H9 (cell line): Measurements from ENCODE around the gene SNX17. TPM values are rescaled to one million over a fixed set of nuclear protein-coding genes. Genes with fewer than 3 reads are reported as not detected.
A peak's percentile ranks its signal among the peaks of the same experiment; 100 is the strongest.

ENCODE experiments used
- DNase-seq: peaks from one replicate; pipeline ENCODE4 v3.0.0-alpha.2; 2017
- H2AFZ ChIP-seq: one replicate; pipeline ENCODE4 v1.6.1; 2013; ENCODE audit warnings: mild to moderate bottlenecking, low read length, control low read depth, moderate library complexity
- H2AK5ac ChIP-seq: 2 replicates; pipeline ENCODE4 v1.6.1; 2013; ENCODE audit warnings: low read length, control low read depth, mixed read lengths; ENCODE audit not compliant: insufficient read length
- H2BK120ac ChIP-seq: one replicate; pipeline ENCODE4 v1.6.1; 2013; ENCODE audit warnings: low read depth, mild to moderate bottlenecking, low read length, control low read depth, inconsistent platforms; ENCODE audit not compliant: poor library complexity, severe bottlenecking
- H2BK12ac ChIP-seq: 2 replicates; pipeline ENCODE4 v1.6.1; 2013; ENCODE audit warnings: low read length, control low read depth, mixed read lengths, low read depth; ENCODE audit not compliant: insufficient read length
- H2BK15ac ChIP-seq: 2 replicates; pipeline ENCODE4 v1.6.1; 2013; ENCODE audit warnings: low read depth, low read length, control low read depth
- H2BK20ac ChIP-seq: one replicate; pipeline ENCODE4 v1.6.1; 2013; ENCODE audit warnings: low read depth, mild to moderate bottlenecking, low read length, control low read depth, inconsistent platforms; ENCODE audit not compliant: poor library complexity, severe bottlenecking
- H2BK5ac ChIP-seq: 2 replicates; pipeline ENCODE4 v1.6.1; 2013; ENCODE audit warnings: low read length, control low read depth, mixed read lengths; ENCODE audit not compliant: insufficient read length
- H3K14ac ChIP-seq: 2 replicates; pipeline ENCODE4 v1.6.1; 2013; ENCODE audit warnings: low read length, control low read depth; ENCODE audit not compliant: insufficient read depth
- H3K18ac ChIP-seq: 2 replicates; pipeline ENCODE4 v1.6.1; 2013; ENCODE audit warnings: low read depth, mild to moderate bottlenecking, mixed read lengths, low read length, control low read depth; ENCODE audit not compliant: insufficient read length
- H3K23ac ChIP-seq: 2 replicates; pipeline ENCODE4 v1.6.1; 2013; ENCODE audit warnings: low read length, control low read depth, mixed read lengths, low read depth; ENCODE audit not compliant: insufficient read length
- H3K23me2 ChIP-seq: 2 replicates; pipeline ENCODE4 v1.6.1; 2013; ENCODE audit warnings: low read depth, mild to moderate bottlenecking, mixed read lengths, low read length, control low read depth; ENCODE audit not compliant: insufficient read length, poor library complexity, severe bottlenecking
- H3K27ac ChIP-seq: 2 replicates; pipeline ENCODE4 v1.5.1; 2013; ENCODE audit warnings: low read length, control low read depth, mixed read lengths, low read depth; ENCODE audit not compliant: insufficient read length
- H3K27me3 ChIP-seq: 2 replicates; pipeline ENCODE4 v1.6.1; 2013; ENCODE audit warnings: low read length, control low read depth, inconsistent platforms; ENCODE audit not compliant: insufficient read depth
- H3K4ac ChIP-seq: 2 replicates; pipeline ENCODE4 v1.6.1; 2013; ENCODE audit warnings: low read depth, mild to moderate bottlenecking, control low read depth, inconsistent platforms, low read length, moderate library complexity
- H3K4me1 ChIP-seq: 2 replicates; pipeline ENCODE4 v1.6.1; 2013; ENCODE audit warnings: low read length, control low read depth, inconsistent platforms; ENCODE audit not compliant: insufficient read depth
- H3K4me2 ChIP-seq: 2 replicates; pipeline ENCODE4 v1.6.1; 2013; ENCODE audit warnings: low read length, control low read depth, mixed read lengths; ENCODE audit not compliant: insufficient read length, insufficient read depth
- H3K56ac ChIP-seq: 2 replicates; pipeline ENCODE4 v1.6.1; 2013; ENCODE audit warnings: low read depth, mild to moderate bottlenecking, mixed read lengths, low read length, control low read depth; ENCODE audit not compliant: insufficient read length
- H3K79me1 ChIP-seq: 2 replicates; pipeline ENCODE4 v1.6.1; 2013; ENCODE audit warnings: low read depth, mild to moderate bottlenecking, moderate library complexity, low read length, control low read depth, inconsistent platforms; ENCODE audit not compliant: insufficient read depth, poor library complexity, severe bottlenecking
- H3K79me2 ChIP-seq: 2 replicates; pipeline ENCODE4 v1.6.1; 2013; ENCODE audit warnings: low read length, control low read depth, inconsistent platforms; ENCODE audit not compliant: insufficient read depth
- H3K9ac ChIP-seq: 2 replicates; pipeline ENCODE4 v1.6.1; 2013; ENCODE audit warnings: low read length, control low read depth, mixed read lengths; ENCODE audit not compliant: insufficient read length; ENCODE audit errors: extremely low read depth
- H3K9me3 ChIP-seq: one replicate; pipeline ENCODE4 v1.6.1; 2013; ENCODE audit warnings: low read depth, low read length, inconsistent platforms; ENCODE audit not compliant: control insufficient read depth
- H3T11ph ChIP-seq: one replicate; pipeline ENCODE4 v1.6.1; 2013; ENCODE audit warnings: mild to moderate bottlenecking, low read length, control low read depth, inconsistent platforms
- H4K20me1 ChIP-seq: one replicate; pipeline ENCODE4 v1.6.1; 2013; ENCODE audit not compliant: control insufficient read depth, insufficient read length, insufficient read depth
- H4K5ac ChIP-seq: 2 replicates; pipeline ENCODE4 v1.6.1; 2013; ENCODE audit warnings: low read depth, mild to moderate bottlenecking, mixed read lengths, low read length, control low read depth; ENCODE audit not compliant: insufficient read length
- H4K8ac ChIP-seq: replicated peaks from 2 replicates; pipeline ENCODE4 v1.6.1; 2013; ENCODE audit warnings: low read length, control low read depth, mixed read lengths, low read depth; ENCODE audit not compliant: insufficient read length
- H4K91ac ChIP-seq: 2 replicates; pipeline ENCODE4 v1.6.1; 2013; ENCODE audit warnings: low read depth, mild to moderate bottlenecking, moderate library complexity, mixed read lengths, low read length, control low read depth; ENCODE audit not compliant: insufficient read length
- H3K27ac Mint-ChIP-seq, 3 experiments: 2 replicates in 2 of 3; 3 replicates in 1 of 3; pipeline ENCODE4 v1.8.0; 2020 to 2021; ENCODE audit warnings: mixed read lengths in 3 of 3, mild to moderate bottlenecking in 1 of 3, moderate library complexity in 1 of 3
- H3K27me3 Mint-ChIP-seq: 2 replicates; pipeline ENCODE4 v1.8.0; 2021; ENCODE audit warnings: low read depth, mild to moderate bottlenecking, moderate library complexity, mixed read lengths
- H3K36me3 Mint-ChIP-seq, 3 experiments: 2 replicates in 2 of 3; 3 replicates in 1 of 3; pipeline ENCODE4 v1.8.0; 2020 to 2021; ENCODE audit warnings: low read depth in 3 of 3, mixed read lengths in 3 of 3; ENCODE audit not compliant: insufficient read depth in 1 of 3
- H3K4me1 Mint-ChIP-seq, 2 experiments: 2 replicates each; pipeline ENCODE4 v1.8.0; 2020; ENCODE audit warnings: mixed read lengths in 2 of 2
- H3K4me3 Mint-ChIP-seq, 2 experiments: 2 replicates in 1 of 2; 3 replicates in 1 of 2; pipeline ENCODE4 v1.8.0; 2020 to 2021; ENCODE audit warnings: mild to moderate bottlenecking in 2 of 2, mixed read lengths in 2 of 2, moderate library complexity in 1 of 2
- H3K9me3 Mint-ChIP-seq, 2 experiments: 2 replicates in 1 of 2; 3 replicates in 1 of 2; pipeline ENCODE4 v1.8.0; 2020; ENCODE audit warnings: mild to moderate bottlenecking in 2 of 2, mixed read lengths in 2 of 2, moderate library complexity in 1 of 2
- CTCF ChIP-seq: fragments of 200-600 bp; sonication (generic); conservative IDR thresholded peaks from 3 replicates; pipeline ENCODE4 v1.8.0; 2021; ENCODE audit warnings: antibody characterized with exemption, mild to moderate bottlenecking
- WGBS: extraction: QIAGEN DNeasy Blood & Tissue Kit; methylation state at CpG from one replicate; pipeline ENCODE4 v1.1.7; 2013; ENCODE audit warnings: missing lambda C conversion rate, low lambda C conversion rate, mixed read lengths; ENCODE audit not compliant: insufficient read length; ENCODE audit errors: extremely low coverage; 5-methylcytosine and 5-hydroxymethylcytosine counted together
- total RNA-seq: library from RNA; stranded (reverse); gene quantifications from 2 replicates; pipeline ENCODE4 v1.2.1, GENCODE V29; 2021

SNX17 gene
- total RNA-seq, 1 experiment from 2014 or later = 81.1 TPM

- Histone ChIP-seq H4K91ac (no peak within 1 kb of the TSS), H4K5ac (peak within 1 kb of the TSS; percentile 19), H3K23me2 (peaks cover 9% of the 10 kb centered on the region), H3K14ac (peak within 1 kb of the TSS; percentile 62), H3K27me3 (no peaks in the 10 kb centered on the region), H2BK120ac (peak within 1 kb of the TSS; percentile 16), H3K4me1 (no peaks in the 10 kb centered on the region), H2BK5ac (no peak within 1 kb of the TSS), H2BK20ac (no peak within 1 kb of the TSS), H2BK12ac (no peak within 1 kb of the TSS), H3T11ph (no peak within 1 kb of the TSS), H3K27ac (peak within 1 kb of the TSS; percentile 17), H3K79me2 (peaks cover 30% of the 10 kb centered on the region; the same call in 1 of the 2 replicates), H3K23ac (no peak within 1 kb of the TSS), H2BK15ac (no peak within 1 kb of the TSS), H3K9ac (peak within 1 kb of the TSS; percentile 86), H4K8ac (no peak within 1 kb of the TSS), H3K9me3 (no peaks in the 10 kb centered on the region), H3K4me2 (peak within 1 kb of the TSS; percentile 83), H3K56ac (no peak within 1 kb of the TSS), H3K18ac (peak within 1 kb of the TSS; percentile 76), H3K4ac (peak within 1 kb of the TSS; percentile 3; the same call in 1 of the 2 replicates), H2AK5ac (no peak within 1 kb of the TSS), H4K20me1 (no peaks in the 10 kb centered on the region), H3K79me1 (peaks cover 3% of the 10 kb centered on the region), H2AFZ (no peak within 1 kb of the TSS)
- peak within 1 kb of the TSS; percentile 89 to 93 for H3K4me3 Mint-ChIP-seq
- peak within 1 kb of the TSS; percentile 87 to 94 (median 89) for H3K27ac Mint-ChIP-seq
- peaks cover 4 to 25% (median 17%) of the 10 kb centered on the region in 3 experiments; a peak in 6 of 7 replicates for H3K36me3 Mint-ChIP-seq
- TF ChIP-seq CTCF = no peak
- no peaks in the 10 kb centered on the region; the same call in 1 of the 2 replicates for H3K27me3 Mint-ChIP-seq
- no CpG with 5 or more reads among the region's 82 CpGs for WGBS
- DNase-seq = peak; percentile 97
- H3K9me3 Mint-ChIP-seq = peaks cover 4 to 11% of the 10 kb centered on the region in 2 experiments; a peak in 2 of 5 replicates
- peaks cover 18 to 20% of the 10 kb centered on the region in 2 experiments for H3K4me1 Mint-ChIP-seq
Measured at GRCh38 chr2:27409321-27410073, 39.1 kb downstream of the SNX17 start, which contains the start of gene PPM1G. Gene PPM1G (minus strand): TSS chr2:27409591. CDS start chr2:27409422, 169 bp downstream.
